Kidney capillary endothelial cell (primary cell): ENCODE measurements around the gene MED31.
"Not testable (repeated sequence)": the region's sequence is repeated elsewhere in the genome, so short reads cannot be mapped to it uniquely, and the experiment has no call there.

Experiments
- DNase-seq: peaks from one replicate; pipeline ENCODE4 v3.0.0-alpha.2; 2018; ENCODE audit warnings: low spot score

The MED31 gene

GRCh38 chr17:6651354-6651918, at the start of gene MED31, which contains the start of gene C17orf100:
TSS of gene MED31 (minus strand) at chr17:6651605. CDS start at chr17:6651528, 77 bp downstream.
TSS of gene C17orf100 (plus strand) at chr17:6651762. CDS start at chr17:6651914, 152 bp downstream.
- peak; percentile 91 for DNase-seq

GRCh38 chr17:6700948-6701307, 49.5 kb upstream of the MED31 start:
- DNase-seq: no peak

- DNase-seq: no peak
Observed at GRCh38 chr17:6699997-6700947, 48.9 kb upstream of the MED31 start.

GRCh38 chr17:6698004-6698403, 46.6 kb upstream of the MED31 start:
- DNase-seq: no peak

- no peak for DNase-seq
Observed at GRCh38 chr17:6696906-6697305, 45.5 kb upstream of the MED31 start.

- no peak for DNase-seq
Observed at GRCh38 chr17:6695565-6695964, 44.2 kb upstream of the MED31 start.

GRCh38 chr17:6695051-6695450, 43.6 kb upstream of the MED31 start:
- DNase-seq: no peak

GRCh38 chr17:6691958-6692357, 40.6 kb upstream of the MED31 start:
- not testable (repeated sequence) for DNase-seq

- DNase-seq: no peak
Observed at GRCh38 chr17:6691546-6691945, 40.1 kb upstream of the MED31 start.

- no peak for DNase-seq
Observed at GRCh38 chr17:6690641-6691040, 39.2 kb upstream of the MED31 start.

GRCh38 chr17:6688944-6689343, 37.5 kb upstream of the MED31 start:
- DNase-seq: no peak

GRCh38 chr17:6686026-6686425, 34.6 kb upstream of the MED31 start:
- DNase-seq: no peak

GRCh38 chr17:6684881-6685767, 33.7 kb upstream of the MED31 start:
- no peak for DNase-seq

GRCh38 chr17:6684460-6684783, 33.0 kb upstream of the MED31 start:
- no peak for DNase-seq

GRCh38 chr17:6683730-6684459, 32.5 kb upstream of the MED31 start:
- no peak for DNase-seq

GRCh38 chr17:6683081-6683684, 31.8 kb upstream of the MED31 start:
- DNase-seq: no peak

GRCh38 chr17:6682339-6682738, 30.9 kb upstream of the MED31 start:
- no peak for DNase-seq

GRCh38 chr17:6681671-6682070, 30.3 kb upstream of the MED31 start:
- no peak for DNase-seq

GRCh38 chr17:6681176-6681575, 29.8 kb upstream of the MED31 start:
- DNase-seq: no peak

- DNase-seq: no peak
Observed at GRCh38 chr17:6679241-6679640, 27.8 kb upstream of the MED31 start.

GRCh38 chr17:6677946-6678345, 26.5 kb upstream of the MED31 start:
- DNase-seq: no peak
